Measurements from ENCODE around the gene DFFB.
A peak's percentile ranks its signal among the peaks of the same experiment; 100 is the strongest.

DFFB gene

DNA sequence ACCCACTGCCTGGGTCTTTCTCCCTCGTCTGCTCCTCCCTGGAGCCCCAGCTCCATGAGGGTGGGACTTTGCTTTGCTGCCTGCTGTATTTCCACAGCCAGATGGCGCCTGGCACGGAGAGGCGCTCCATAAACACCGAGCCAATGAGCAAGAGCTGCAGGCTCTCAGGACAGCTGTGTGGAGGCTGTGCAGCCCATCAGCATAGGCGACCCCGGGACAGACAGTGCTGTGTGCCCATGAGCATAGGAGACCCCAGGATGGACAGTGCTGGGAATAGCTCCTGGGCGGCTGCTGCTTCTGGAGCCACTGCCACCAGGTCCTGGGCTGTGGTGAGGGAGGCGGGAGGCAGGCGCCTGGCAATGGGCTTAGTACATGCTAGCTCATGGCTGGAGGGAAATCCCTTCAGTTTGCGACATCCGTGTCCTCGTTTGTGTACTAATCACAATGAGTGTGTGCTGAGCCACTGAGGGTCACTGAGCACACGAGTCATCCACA, 29.4 kb upstream of the DFFB start:
- peak in 6 of 10 donors; percentile 29 to 91 (median 56) for DNase-seq
- intact Hi-C loops (cut with DNase I), result no loop called here

DNA sequence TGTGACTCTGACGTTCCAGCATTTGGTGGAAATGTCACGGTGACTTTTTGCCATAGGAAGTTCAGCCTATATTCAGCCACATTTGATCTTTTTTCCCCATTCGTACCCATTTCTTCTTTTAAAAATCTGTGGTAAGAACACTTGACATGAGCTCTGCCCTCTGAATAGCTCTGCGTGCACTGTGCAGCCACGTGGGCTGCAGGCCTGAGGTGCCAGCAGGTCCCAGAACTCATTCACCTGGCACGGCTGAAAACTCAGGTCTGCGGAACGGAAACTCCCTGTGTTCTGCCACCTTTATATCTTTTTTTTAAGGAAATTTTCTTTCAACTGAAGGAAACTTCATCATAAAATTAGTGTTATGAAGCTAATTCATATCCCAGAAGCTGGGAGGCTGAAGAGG, 28.9 kb upstream of the DFFB start:
- no peak for DNase-seq
- intact Hi-C loops (cut with DNase I), result no loop called here

DNA sequence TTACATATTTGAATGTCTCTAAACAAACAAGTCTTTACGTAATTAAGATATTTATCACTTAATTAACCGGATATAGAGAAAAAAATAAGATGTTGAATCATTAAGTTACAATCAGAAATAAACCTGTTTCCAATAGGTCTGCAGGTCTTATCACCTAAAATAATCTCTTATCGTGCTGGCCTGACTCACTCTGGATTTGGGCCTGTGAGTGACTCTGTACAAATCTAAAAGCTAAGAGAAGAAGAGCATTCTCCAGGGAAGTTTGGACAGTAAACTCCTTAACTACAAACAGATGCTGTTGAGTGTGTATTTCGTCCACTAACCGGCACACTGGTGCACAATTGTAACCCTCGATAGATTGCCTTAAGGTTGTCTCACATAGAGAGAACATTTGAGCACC, 25.6 kb upstream of the DFFB start:
- intact Hi-C loops (cut with DNase I), result no loop called here

DNA sequence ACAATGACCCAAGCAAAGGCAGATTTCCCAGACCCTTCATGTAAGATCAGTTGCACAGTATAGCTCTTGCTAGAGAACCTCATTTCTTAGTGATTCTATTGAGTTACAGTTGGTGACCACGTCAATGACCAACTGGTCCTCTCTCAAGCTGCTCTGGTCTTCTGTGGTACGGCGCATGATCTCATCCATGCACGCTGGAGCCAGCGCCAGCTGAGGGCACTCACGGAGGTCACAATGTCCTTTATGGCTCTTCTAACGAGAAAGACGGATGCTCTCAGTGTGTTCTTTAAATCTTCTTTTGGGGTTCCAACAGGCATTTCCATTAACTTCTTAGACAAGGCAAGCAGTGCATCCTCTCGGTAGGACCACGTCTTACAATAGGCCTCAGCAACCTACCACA, 22.6 kb upstream of the DFFB start:
- intact Hi-C loops (cut with DNase I), result no loop called here
- peak in 1 of 10 donors; percentile 84 for DNase-seq

More for the DNA sequence above, 25.6 kb upstream of the DFFB start:
- DNase-seq, result no peak

DNA sequence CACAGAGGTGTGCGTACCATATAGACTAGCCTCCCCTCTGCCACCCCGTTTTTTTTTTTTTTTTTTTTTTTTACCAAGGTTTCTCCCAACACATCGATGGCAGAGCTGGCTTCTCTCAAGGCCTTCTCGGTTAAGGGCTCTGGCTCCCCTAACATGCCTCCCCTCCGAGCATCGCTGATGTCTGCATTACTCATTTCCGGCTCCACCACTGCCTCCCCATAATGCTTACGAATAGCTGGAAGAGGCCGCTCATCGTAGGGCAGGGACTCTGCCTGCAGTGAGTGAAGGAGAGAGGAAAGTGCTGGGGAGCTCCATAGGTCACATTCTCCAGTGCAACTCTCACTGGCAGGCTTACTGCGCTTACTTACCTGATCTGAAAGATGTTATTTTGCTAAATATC, 20.9 kb upstream of the DFFB start:
- DNase-seq, result no peak
- intact Hi-C loops (cut with DNase I), result no loop called here

DNA sequence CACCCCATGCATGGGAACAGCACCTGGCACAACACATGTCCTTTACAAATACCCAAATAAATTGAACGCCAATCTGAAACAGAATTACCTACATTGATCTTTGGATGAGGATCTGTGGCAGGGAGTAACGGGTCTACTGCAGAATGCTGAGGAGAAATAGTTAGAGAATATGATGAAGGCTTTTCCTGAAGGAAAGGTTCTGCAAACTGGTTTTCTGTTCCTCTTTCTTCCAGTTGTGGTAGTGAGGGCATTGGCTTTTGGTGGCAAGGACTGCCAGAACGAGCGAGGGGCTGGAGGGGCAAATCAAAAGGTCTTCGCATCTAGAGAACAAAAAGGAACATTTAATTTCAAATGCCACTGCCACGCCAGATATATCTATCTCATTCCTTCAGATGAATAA, 20.1 kb upstream of the DFFB start:
- intact Hi-C loops (cut with DNase I), result no loop called here
- no peak for DNase-seq

DNA sequence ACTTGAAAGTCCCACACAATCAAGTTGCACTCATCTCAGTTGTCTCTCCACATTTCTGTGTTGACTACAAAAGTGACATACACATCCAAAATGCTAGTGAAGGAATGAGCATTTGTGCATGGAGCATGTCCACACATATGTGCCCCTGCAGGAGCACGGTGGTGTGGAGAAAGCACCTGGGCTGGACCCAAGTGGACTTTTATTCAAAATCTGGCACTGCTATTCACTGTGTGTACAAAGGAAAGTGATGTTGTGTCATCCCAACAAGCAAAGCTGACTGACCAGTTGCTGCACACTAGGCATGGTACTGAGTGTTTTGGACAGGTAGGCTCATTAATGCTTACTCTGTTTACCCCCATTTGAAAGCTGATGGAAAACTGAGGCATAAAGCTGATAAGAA, 19.6 kb upstream of the DFFB start:
- intact Hi-C loops (cut with DNase I), result no loop called here
- peak in 1 of 10 donors; percentile 55 for DNase-seq

DNA sequence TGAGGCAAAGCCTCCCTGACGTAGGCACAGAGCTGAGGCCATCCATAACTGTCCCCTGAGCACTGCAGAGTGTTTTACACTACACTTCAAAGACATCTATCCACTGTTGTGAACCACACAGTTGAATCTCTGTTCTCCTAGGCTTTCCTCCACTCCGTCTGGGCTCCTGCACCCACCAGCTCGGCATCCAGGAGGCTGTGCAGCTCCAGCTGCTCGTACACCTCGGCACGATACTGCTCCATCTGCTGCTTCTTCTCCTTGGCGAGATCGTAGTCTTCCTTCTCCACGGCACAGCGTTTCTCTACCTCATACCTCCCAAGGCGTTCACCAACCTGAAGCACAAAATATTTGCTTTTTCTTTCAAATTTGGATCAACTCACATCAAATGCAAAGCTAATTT, 18.5 kb upstream of the DFFB start:
- peak in 4 of 10 donors; percentile 22 to 89 (median 57) for DNase-seq
- intact Hi-C loops (cut with DNase I), result no loop called here

DNA sequence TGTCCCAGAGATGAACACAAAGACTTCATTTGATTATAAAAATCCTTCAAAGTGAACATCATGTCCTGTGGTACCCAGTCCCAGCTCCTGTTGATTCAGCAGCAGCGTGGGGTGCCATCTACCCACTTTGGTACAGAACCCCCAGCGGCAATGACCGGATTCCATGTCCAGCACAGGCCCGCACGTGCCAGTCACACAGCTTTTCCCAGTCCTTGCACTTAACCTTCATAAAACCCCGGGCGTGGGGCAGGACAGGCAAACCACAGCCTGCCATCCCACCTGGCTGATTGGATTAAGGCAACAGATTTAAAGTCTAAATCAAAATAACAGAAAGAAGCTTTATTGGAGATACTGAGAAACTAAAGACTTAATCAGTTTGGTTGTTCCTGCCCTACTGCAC, 15.8 kb upstream of the DFFB start:
- peak in 1 of 10 donors; percentile 61 for DNase-seq
- intact Hi-C loops (cut with DNase I), result no loop called here

DNA sequence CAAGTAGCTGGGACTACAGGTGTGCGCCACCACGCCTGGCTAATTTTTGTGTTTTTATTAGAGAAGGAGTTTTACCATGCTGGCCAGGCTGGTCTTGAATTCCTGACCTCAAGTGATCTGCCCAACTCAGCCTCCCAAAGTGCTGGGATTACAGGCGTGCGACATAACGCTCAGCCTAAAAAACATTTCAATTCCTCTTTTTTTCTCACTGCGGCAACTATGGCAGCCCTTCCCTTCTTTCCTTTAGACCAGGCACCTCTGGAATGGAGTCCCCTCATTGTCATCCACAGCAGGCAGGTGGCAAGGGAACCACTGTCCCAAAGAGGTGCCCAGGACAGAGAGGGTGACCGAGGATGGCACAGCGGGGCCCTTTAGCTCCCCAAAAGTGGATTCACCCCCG, 14.4 kb upstream of the DFFB start:
- DNase-seq, result no peak
- intact Hi-C loops (cut with DNase I), result no loop called here

DNA sequence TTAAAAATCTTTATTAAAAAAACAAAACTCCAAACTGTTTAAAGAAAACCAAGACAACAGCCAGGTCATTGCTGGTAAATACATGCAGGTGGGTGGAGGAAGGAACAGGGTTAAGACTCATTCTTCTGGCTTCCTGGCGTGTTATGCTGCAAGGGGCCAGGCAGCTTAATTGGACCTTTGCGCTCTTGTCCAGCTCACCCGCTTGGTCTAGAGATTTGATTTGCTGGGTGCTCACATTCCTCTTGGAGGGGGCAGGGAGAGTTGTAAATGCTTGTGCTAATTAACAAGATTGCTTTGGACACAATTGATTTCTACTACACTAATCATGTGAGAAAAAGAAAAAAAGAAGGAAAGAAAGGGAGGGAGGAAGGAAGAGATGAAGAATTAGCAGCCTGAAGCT, 10.7 kb upstream of the DFFB start:
- intact Hi-C loops (cut with DNase I), result no loop called here

DNA sequence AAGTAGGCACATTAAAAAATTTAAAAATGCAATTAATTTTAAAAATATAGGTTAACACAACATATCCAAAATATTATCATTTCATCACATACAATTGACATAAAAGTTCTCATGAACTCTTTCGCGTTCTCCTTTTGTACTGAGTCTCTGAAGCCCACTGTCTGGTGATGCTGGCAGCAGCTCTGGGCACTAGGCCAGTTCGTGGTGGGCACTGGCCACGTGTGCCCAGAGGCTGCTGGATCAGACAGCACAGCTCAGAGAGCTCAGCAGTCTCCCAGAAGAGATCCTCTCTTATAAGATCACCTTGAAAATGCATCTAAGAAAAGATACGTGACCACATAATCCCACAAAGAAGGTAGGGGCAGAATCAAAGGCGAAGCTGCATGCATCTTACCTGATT, 10.2 kb upstream of the DFFB start:
- intact Hi-C loops (cut with DNase I), result no loop called here
- DNase-seq, result no peak

More for the DNA sequence above, 10.7 kb upstream of the DFFB start:
- DNase-seq, result peak in 1 of 10 donors; percentile 27

DNA sequence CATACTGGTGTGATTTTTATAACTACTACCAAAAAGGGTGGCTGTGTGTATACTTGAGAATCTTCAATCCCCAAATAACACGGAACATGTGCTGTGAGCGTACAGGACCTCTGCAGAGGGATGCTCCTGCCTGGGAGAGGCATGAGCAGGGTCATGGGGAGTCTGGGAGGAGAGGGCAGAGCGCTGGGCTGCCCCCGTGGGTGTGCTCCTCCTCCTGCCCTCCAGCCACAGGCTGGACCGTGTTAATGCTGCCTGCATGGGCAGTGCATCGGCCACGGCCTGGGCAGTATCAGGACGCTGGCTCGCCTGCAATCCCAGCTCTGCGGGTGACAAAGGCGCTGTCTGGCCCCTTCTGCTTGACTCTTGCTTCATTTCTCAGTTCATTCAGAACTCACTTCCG, 6.4 kb upstream of the DFFB start:
- intact Hi-C loops (cut with DNase I), result no loop called here
- peak in 1 of 10 donors; percentile 59 for DNase-seq

DNA sequence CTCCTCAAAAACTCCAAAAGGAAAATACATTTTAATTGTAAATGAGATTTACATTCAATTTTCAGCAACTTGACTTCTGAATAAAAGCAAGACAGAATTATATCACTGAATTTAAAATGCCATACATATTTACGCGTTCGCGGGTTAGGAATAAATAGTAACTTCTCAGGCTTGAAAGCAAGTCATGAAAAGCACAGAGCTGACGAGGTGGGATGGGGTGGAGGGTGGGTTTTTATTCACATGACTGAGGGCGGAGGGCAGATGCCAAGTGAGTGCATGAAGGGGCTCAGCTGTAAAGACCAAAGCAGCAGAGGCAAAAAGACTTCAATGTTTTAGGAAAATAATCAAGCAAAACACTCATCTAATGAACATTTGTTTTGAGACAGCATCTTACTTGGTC, 6.0 kb upstream of the DFFB start:
- intact Hi-C loops (cut with DNase I), result no loop called here
- DNase-seq, result no peak

DNA sequence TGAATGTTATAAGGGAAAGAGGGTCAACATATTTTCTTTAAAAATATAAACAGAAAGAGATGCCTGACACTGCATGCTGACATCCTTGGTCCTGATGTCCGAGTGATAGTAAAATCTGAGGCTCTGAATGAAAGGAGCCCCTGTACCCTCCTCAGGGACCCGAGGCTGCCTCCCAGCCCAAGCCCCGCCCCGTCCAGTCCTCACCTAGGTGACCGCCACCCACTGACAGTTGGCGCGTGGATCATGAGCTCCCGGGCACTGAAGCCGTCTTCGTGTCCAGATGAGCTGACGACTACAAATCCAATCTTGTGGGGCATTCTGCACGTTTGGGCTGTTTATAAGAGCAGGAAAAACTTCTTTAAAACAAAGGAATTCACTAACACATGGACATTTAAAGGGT, 5.2 kb upstream of the DFFB start:
- peak in 1 of 10 donors; percentile 77 for DNase-seq
- intact Hi-C loops (cut with DNase I), result no loop called here

DNA sequence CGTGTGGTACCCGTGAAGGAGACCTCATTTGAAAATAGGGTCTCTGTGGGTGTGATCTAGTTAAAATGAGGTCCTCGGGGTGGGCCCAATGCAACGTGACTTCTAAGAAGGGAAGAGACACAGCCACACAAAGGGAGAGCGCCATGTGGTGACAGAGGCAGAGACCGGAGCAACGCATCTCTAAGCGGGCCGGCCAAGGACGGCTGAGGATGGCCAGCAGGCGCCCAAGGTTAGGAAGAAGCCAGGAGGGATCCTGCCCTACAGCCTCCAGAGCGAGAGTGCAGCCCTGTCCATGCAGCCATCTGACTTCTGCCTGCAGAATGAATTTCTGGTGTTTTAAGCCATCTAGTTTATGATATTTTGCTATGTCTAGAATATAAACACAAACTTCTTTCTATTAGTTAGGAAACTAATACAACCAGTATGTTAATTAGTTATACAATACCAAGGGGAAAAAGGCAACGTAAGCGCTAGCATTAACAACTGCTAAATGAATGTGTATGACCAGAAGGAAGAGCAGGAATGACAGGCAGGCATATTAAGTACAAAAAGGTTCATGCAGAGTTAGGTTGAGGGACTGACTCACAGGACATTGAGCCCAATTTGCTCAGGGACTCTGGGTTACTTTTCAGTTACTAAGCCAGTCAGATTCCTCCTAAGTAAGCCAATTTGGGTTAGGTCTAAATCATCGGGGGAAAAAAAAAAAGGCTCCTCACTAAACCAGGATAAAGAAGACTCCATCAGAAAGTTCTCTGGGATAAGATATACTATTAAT, 4.4 kb upstream of the DFFB start:
- DNase-seq, result peak in 1 of 10 donors; percentile 68
- intact Hi-C loops (cut with DNase I), result no loop called here

DNA sequence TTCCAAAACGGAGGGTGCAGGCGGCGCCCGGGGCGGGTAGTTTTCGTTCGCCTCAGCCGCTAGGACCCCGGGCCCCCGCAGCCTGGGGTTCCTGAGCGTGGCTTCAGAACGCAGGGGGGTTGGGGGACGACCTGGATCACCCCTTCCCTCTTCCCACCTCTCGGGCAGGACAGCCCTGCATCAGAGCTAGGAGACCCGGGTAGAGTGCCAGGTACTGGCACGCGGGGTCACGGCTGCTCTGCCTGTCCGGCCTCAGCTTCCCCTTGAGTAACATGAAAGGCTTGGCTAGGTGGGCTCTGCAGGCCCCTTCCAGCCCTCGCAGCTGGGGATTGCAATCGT, 484 bp downstream of the DFFB start:
- intact Hi-C loops (cut with DNase I), result loop anchor here (2.0 kb wide), 1 partner anchor 43 kb away; the partner anchor contains the start of gene C1orf174
- peak in 1 of 10 donors; percentile 9 for DNase-seq

DNA sequence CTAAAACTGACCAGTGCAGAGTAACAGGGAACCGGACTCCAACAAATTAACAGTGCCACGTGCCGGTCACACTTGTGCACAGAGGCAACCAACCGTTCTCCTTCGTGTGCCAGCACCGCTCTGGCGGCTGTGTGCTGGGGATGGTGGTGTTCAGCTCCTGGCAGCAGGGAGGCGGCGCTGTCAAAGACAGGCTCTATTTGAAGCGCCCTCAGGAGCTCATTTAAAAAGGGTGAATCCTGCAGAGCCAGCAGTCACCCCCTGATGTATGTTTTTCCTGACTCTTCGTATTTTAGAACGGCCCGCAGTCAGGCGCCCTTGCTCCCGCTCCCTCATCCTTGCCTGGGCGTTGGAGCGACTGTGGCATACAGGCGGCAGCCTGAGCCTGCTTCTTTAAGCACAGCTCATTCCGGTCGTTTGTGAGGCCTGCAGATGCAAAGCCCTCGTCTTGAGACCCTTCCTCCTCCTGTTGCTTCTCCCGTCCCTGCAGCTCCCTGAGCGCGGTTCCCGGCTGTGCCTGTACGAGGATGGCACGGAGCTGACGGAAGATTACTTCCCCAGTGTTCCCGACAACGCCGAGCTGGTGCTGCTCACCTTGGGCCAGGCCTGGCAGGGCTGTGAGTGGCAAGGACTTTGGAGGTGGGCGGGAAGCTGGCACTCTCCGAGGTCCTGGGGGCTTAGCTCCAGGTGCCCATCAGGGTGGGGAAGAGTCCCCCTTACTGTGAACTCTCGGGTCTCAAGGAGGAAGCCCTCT, 1.1 kb downstream of the DFFB start:
- intact Hi-C loops (cut with DNase I), result no loop called here

DNA sequence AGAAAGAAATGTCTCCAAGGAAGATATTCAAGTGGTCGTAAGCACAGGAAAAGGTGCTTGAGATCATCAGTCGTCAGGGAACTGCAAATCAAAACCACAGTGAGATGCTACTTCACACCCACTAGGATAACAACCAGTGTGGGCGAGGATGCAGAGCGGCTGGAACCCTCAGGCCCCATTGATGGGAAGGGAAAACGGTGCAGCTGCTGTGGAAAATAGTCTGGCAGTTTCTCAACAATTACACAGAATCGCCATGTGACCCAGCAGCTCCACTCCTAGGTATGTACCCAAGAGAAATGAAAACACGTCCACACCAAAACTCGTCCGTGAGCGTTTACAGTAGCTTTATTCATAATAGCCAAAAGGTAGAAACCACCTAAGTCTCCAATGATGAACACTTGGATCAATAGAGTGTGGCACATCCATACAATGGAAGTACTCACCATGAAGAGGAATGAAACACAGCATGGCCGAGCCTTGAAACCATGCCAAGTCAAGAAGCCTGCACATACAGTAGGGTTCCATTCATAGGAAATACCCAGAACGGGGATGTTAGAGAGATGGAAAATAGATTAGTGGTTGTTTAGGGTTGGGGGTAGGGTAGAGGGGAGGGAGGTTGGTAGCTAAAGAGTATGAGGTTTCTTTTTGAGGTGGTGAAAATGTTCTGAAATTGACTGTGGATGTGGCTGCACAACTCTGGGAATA, 6.1 kb downstream of the DFFB start:
- intact Hi-C loops (cut with DNase I), result no loop called here

More for the DNA sequence above, 1.1 kb downstream of the DFFB start:
- DNase-seq, result peak; percentile 39 to 95 (median 64)

DNA sequence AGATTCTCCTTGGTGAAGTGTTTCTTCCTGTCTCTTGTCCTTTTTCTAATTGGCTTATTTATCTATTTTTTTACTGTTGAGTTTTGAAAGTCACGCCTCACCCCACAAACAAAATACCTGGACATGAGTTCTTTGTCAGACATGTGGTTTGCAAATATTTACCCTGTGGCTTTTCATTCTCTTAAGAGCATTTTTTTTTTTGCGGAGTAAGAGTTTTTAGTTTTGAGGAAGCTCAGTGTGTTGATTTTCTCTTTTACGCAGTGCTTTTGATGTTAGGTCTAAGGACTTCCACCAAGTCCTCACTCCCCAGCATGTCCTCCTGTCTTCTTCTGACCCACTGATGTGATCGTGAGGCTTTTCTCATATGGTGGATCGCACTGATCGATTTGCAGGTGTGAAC, 7.6 kb downstream of the DFFB start:
- no peak for DNase-seq
- intact Hi-C loops (cut with DNase I), result no loop called here

More for the DNA sequence above, 6.1 kb downstream of the DFFB start:
- peak in 4 of 10 donors; percentile 29 to 89 (median 36) for DNase-seq

DNA sequence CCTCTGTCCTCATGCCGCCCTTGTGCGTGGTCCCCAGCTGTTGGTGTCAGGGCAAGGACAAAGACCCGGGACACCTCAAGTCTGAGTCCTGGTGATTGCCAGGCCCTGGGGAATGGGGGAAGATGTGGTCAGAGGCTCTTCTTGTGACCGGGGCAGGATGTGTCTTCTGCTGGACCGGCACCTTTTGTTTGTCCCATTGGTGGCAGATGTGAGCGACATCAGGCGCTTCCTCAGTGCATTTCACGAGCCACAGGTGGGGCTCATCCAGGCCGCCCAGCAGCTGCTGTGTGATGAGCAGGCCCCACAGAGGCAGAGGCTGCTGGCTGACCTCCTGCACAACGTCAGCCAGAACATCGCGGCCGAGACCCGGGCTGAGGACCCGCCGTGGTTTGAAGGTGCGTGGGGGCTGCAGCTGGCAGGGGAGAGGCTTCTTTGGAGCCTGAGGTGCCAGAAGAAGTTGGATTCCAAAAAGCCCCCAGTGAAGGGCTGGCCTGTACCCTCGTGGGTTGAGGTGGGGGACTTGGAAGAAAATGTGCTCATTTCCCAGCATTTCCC, 8.4 kb downstream of the DFFB start:
- intact Hi-C loops (cut with DNase I), result no loop called here
- DNase-seq, result peak in 2 of 10 donors; percentile 54 to 71
